Fibroblast of lung (primary cell): ENCODE data around the gene CBS. TPM values are rescaled to one million over a fixed set of nuclear protein-coding genes. Genes with fewer than 3 reads are reported as not detected.
"Not testable (repeated sequence)": the region's sequence is repeated elsewhere in the genome, so short reads cannot be mapped to it uniquely, and the experiment has no call there.

Experiments used
- DNase-seq, 2 donors: peaks; one replicate each; pipeline versions ENCODE4 v3.0.0 to v3.0.0-alpha.2; 2010; ENCODE audit warnings: low read depth in 2 of 2
- H2AFZ ChIP-seq: 2 replicates; pipeline ENCODE4 v1.5.1; 2012; ENCODE audit warnings: low read length, control low read depth, inconsistent platforms
- H3K27ac ChIP-seq: 2 replicates; pipeline ENCODE4 v1.5.1; 2011; ENCODE audit warnings: low read length, control low read depth; ENCODE audit not compliant: insufficient read depth
- H3K27me3 ChIP-seq: 2 replicates; pipeline ENCODE4 v1.5.1; 2011; ENCODE audit warnings: mild to moderate bottlenecking, low read length; ENCODE audit not compliant: control insufficient read depth, insufficient read depth
- H3K36me3 ChIP-seq: 2 replicates; pipeline ENCODE4 v1.5.1; 2011; ENCODE audit warnings: low read length; ENCODE audit not compliant: control insufficient read depth, insufficient read depth
- H3K4me1 ChIP-seq: 2 replicates; pipeline ENCODE4 v1.5.1; 2011; ENCODE audit warnings: low read length; ENCODE audit not compliant: control insufficient read depth, insufficient read depth; ENCODE audit errors: extremely low read depth
- H3K4me2 ChIP-seq: 2 replicates; pipeline ENCODE4 v1.5.1; 2011; ENCODE audit warnings: low read length, control low read depth; ENCODE audit not compliant: insufficient read depth; ENCODE audit errors: extremely low read depth
- H3K4me3 ChIP-seq, 4 experiments: fragments of 200-600 bp in 1 of 4; sonication (generic) in 1 of 4; replicated peaks in 1 of 4; 2 replicates each; pipeline ENCODE4 v1.5.1; 2011 to 2016; ENCODE audit warnings: low read length in 4 of 4, low read depth in 3 of 4, mild to moderate bottlenecking in 3 of 4, control low read depth in 2 of 4, inconsistent platforms in 1 of 4, mixed read lengths in 1 of 4; ENCODE audit not compliant: insufficient read depth in 1 of 4; ENCODE audit errors: control extremely low read depth in 1 of 4
- H3K79me2 ChIP-seq: 2 replicates; pipeline ENCODE4 v1.5.1; 2012; ENCODE audit warnings: mild to moderate bottlenecking, low read length, inconsistent platforms; ENCODE audit not compliant: control insufficient read depth, insufficient read depth
- H3K9ac ChIP-seq: 2 replicates; pipeline ENCODE4 v1.5.1; 2011; ENCODE audit warnings: mild to moderate bottlenecking, low read length, control low read depth; ENCODE audit not compliant: insufficient read depth
- H3K9me3 ChIP-seq: 2 replicates; pipeline ENCODE4 v1.5.1; 2012; ENCODE audit warnings: low read depth, low read length; ENCODE audit not compliant: control insufficient read depth, insufficient read depth
- H4K20me1 ChIP-seq: 2 replicates; pipeline ENCODE4 v1.5.1; 2011; ENCODE audit warnings: low read length; ENCODE audit not compliant: control insufficient read depth, insufficient read depth; ENCODE audit errors: extremely low read depth
- polyA plus RNA-seq, 2 donors: library from polyadenylated mRNA; depleted of rRNA in 1 of 2; stranded (reverse) in 1 of 2; unstranded in 1 of 2; fragments of >200 nt; gene quantifications; 2 replicates each; pipeline ENCODE4 v1.2.1, GENCODE V29; 2011 to 2012; ENCODE audit warnings: missing spikeins in 1 of 2
- total RNA-seq: library from RNA; depleted of rRNA; stranded (reverse); fragments of >200 nt; gene quantifications from 2 replicates; pipeline ENCODE4 v1.2.1, GENCODE V29; 2014

CBS gene
- total and polyA plus RNA-seq, 2 donors (not counting 1 experiment from before 2014, with no cell fraction given) = 14.3 to 113 TPM

GRCh38 chr21:43072742-43073141 is 2.9 kb downstream of the CBS start:
- not testable (repeated sequence) for H3K4me3 ChIP-seq

GRCh38 chr21:43069682-43070081 is 6.0 kb downstream of the CBS start:
- not testable (repeated sequence) for H4K20me1 ChIP-seq, H3K4me1 ChIP-seq, H3K27me3 ChIP-seq, H2AFZ ChIP-seq, H3K79me2 ChIP-seq, H3K4me3 ChIP-seq, DNase-seq, H3K9me3 ChIP-seq, H3K27ac ChIP-seq, H3K36me3 ChIP-seq, H3K9ac ChIP-seq, H3K4me2 ChIP-seq

More at GRCh38 chr21:43072742-43073141, 2.9 kb downstream of the CBS start:
- H4K20me1 ChIP-seq, H3K9ac ChIP-seq, DNase-seq, H3K4me1 ChIP-seq, H3K27me3 ChIP-seq, H2AFZ ChIP-seq, H3K4me2 ChIP-seq, H3K9me3 ChIP-seq, H3K79me2 ChIP-seq, H3K36me3 ChIP-seq, H3K27ac ChIP-seq: not testable (repeated sequence)

GRCh38 chr21:43068065-43068464 is 7.6 kb downstream of the CBS start:
- H3K27ac ChIP-seq, H4K20me1 ChIP-seq, DNase-seq, H3K36me3 ChIP-seq, H3K9ac ChIP-seq, H3K4me2 ChIP-seq, H3K79me2 ChIP-seq, H3K4me3 ChIP-seq, H2AFZ ChIP-seq, H3K27me3 ChIP-seq, H3K9me3 ChIP-seq, H3K4me1 ChIP-seq: not testable (repeated sequence)

- H3K9ac ChIP-seq, H3K79me2 ChIP-seq, H3K27me3 ChIP-seq, DNase-seq, H3K9me3 ChIP-seq, H3K4me3 ChIP-seq, H3K36me3 ChIP-seq, H2AFZ ChIP-seq, H4K20me1 ChIP-seq, H3K4me1 ChIP-seq, H3K4me2 ChIP-seq, H3K27ac ChIP-seq: not testable (repeated sequence)
Observed at GRCh38 chr21:43066690-43067089, 8.9 kb downstream of the CBS start.

GRCh38 chr21:43065991-43066390 is 9.6 kb downstream of the CBS start:
- not testable (repeated sequence) for H3K27me3 ChIP-seq, H3K9me3 ChIP-seq, H3K4me2 ChIP-seq, H2AFZ ChIP-seq, H3K79me2 ChIP-seq, H3K27ac ChIP-seq, H3K9ac ChIP-seq, H4K20me1 ChIP-seq, H3K4me3 ChIP-seq, H3K4me1 ChIP-seq, DNase-seq, H3K36me3 ChIP-seq

- H3K9ac ChIP-seq, H3K36me3 ChIP-seq, H3K79me2 ChIP-seq, H4K20me1 ChIP-seq, H2AFZ ChIP-seq, H3K4me2 ChIP-seq, H3K4me3 ChIP-seq, H3K27ac ChIP-seq, H3K9me3 ChIP-seq, DNase-seq, H3K4me1 ChIP-seq, H3K27me3 ChIP-seq: not testable (repeated sequence)
Observed at GRCh38 chr21:43064265-43064917, 11.2 kb downstream of the CBS start.

GRCh38 chr21:43062955-43063664 is 12.5 kb downstream of the CBS start:
- H3K4me2 ChIP-seq, H3K4me1 ChIP-seq, H3K27me3 ChIP-seq, H4K20me1 ChIP-seq, H3K9ac ChIP-seq, H2AFZ ChIP-seq, H3K4me3 ChIP-seq, H3K79me2 ChIP-seq, H3K9me3 ChIP-seq, DNase-seq, H3K27ac ChIP-seq, H3K36me3 ChIP-seq: not testable (repeated sequence)
